ENCODE results near the gene MRC2. TPM values are rescaled to one million over a fixed set of nuclear protein-coding genes. Genes with fewer than 3 reads are reported as not detected.

MRC2 gene
- total and polyA plus RNA-seq, 4 experiments from 2014 or later: 0.71 to 8.7 (median 6.7) TPM; not detected in 1

Other genes starting within 250 kb of the MRC2 start
- gene EFCAB3, start 247.1 kb upstream of the MRC2 start, total RNA-seq: not detected
- not detected for gene EFCAB3, start 247.1 kb upstream of the MRC2 start, polyA plus RNA-seq
- gene METTL2A, start 203.8 kb upstream of the MRC2 start, total RNA-seq: 10 to 100 TPM; 16.4 to 16.6 TPM
- 10 to 100 TPM in 1 of 2 donors, 1 to 10 TPM in 1; 8.9 to 19.1 TPM for gene METTL2A, start 203.8 kb upstream of the MRC2 start, polyA plus RNA-seq
- gene TLK2, start 148.8 kb upstream of the MRC2 start, total RNA-seq: 10 to 100 TPM; 64.3 to 67.7 TPM
- 10 to 100 TPM in 1 of 2 donors, 1 to 10 TPM in 1; 2.4 to 15.9 TPM for gene TLK2, start 148.8 kb upstream of the MRC2 start, polyA plus RNA-seq
- gene MARCHF10, start 180.6 kb downstream of the MRC2 start, total RNA-seq: under 1 TPM; 0.23 to 0.89 TPM
- under 1 TPM; 0.15 to 0.66 TPM for gene MARCHF10, start 180.6 kb downstream of the MRC2 start, polyA plus RNA-seq